IMR-90 (cell line): ENCODE results near the gene PCDHGA2. TPM values are rescaled to one million over a fixed set of nuclear protein-coding genes. Genes with fewer than 3 reads are reported as not detected.

ENCODE experiments used
- ATAC-seq: fragments of 200-7000 bp; cut with Tn5 transposase; 2 replicates; pipeline ENCODE4 v1.9.1; 2020; ENCODE audit warnings: low read depth, mild to moderate bottlenecking, moderate library complexity
- BruUV-seq: library from RNA; stranded (reverse); fragments of 400-500 nt; replicated peaks from 2 replicates; lab custom pipeline; 2021; lab: Mats Ljungman, UMichigan
- CTCF ChIA-PET: fragments of 300-600 bp; formaldehyde crosslinking; extraction: SDS; loops from one replicate; lab custom pipeline; 2021; ENCODE audit warnings: antibody characterized with exemption; lab: Yijun Ruan, JAX
- POLR2A ChIA-PET: fragments of 300-600 bp; sonication (Branson Sonifier 250); formaldehyde crosslinking; loops from one replicate; lab custom pipeline; 2022; ENCODE audit warnings: antibody characterized with exemption; ENCODE audit not compliant: unreplicated experiment; lab: Charles Lee
- DNase-seq: peaks from one replicate; pipeline ENCODE4 v3.0.0; 2013
- H2AFZ ChIP-seq: replicated peaks from 2 replicates; pipeline ENCODE3; 2013; ENCODE audit warnings: low read length, mild to moderate bottlenecking; ENCODE audit not compliant: poor library complexity
- H2AK5ac ChIP-seq: 2 replicates; pipeline ENCODE4 v1.6.1; 2013; ENCODE audit warnings: low read depth, low read length, inconsistent platforms
- H2AK9ac ChIP-seq: replicated peaks from 2 replicates; pipeline ENCODE3; 2013; ENCODE audit warnings: mild to moderate bottlenecking, low read depth, low read length, moderate library complexity; ENCODE audit not compliant: poor library complexity
- H2BK120ac ChIP-seq: 2 replicates; pipeline ENCODE4 v1.6.1; 2013; ENCODE audit warnings: low read depth, low read length, inconsistent platforms
- H2BK15ac ChIP-seq: 3 replicates; pipeline ENCODE4 v1.6.1; 2013; ENCODE audit warnings: low read depth, low read length, inconsistent platforms
- H2BK20ac ChIP-seq: 2 replicates; pipeline ENCODE4 v1.6.1; 2013; ENCODE audit warnings: low read depth, mild to moderate bottlenecking, inconsistent platforms, low read length, moderate library complexity
- H2BK5ac ChIP-seq: 2 replicates; pipeline ENCODE4 v1.6.1; 2013; ENCODE audit warnings: mild to moderate bottlenecking, low read depth, low read length, inconsistent platforms; ENCODE audit not compliant: poor library complexity, severe bottlenecking
- H3K14ac ChIP-seq: replicated peaks from 2 replicates; pipeline ENCODE4 v1.6.1; 2013; ENCODE audit warnings: low read depth, low read length, inconsistent platforms
- H3K18ac ChIP-seq: 2 replicates; pipeline ENCODE4 v1.6.1; 2013; ENCODE audit warnings: low read depth, low read length, control low read depth
- H3K23ac ChIP-seq: 2 replicates; pipeline ENCODE4 v1.6.1; 2013; ENCODE audit warnings: low read depth, low read length, inconsistent platforms
- H3K27ac ChIP-seq: 2 replicates; pipeline ENCODE4 v1.5.1; 2013; ENCODE audit warnings: mild to moderate bottlenecking, control low read depth, low read length; ENCODE audit not compliant: insufficient read depth
- H3K27me3 ChIP-seq: 2 replicates; pipeline ENCODE4 v1.6.1; 2013; ENCODE audit warnings: low read length; ENCODE audit not compliant: control insufficient read depth, insufficient read depth
- H3K36me3 ChIP-seq: 2 replicates; pipeline ENCODE4 v1.6.1; 2013; ENCODE audit warnings: low read length, mixed read lengths; ENCODE audit not compliant: control insufficient read depth, insufficient read depth
- H3K4ac ChIP-seq: 2 replicates; pipeline ENCODE4 v1.6.1; 2013; ENCODE audit warnings: low read depth, low read length, inconsistent platforms
- H3K4me1 ChIP-seq: 2 replicates; pipeline ENCODE4 v1.6.1; 2013; ENCODE audit warnings: low read length, mixed read lengths; ENCODE audit not compliant: control insufficient read depth, insufficient read depth
- H3K4me2 ChIP-seq: 2 replicates; pipeline ENCODE4 v1.6.1; 2013; ENCODE audit warnings: low read depth, mild to moderate bottlenecking, control low read depth, low read length, moderate library complexity
- H3K4me3 ChIP-seq: 2 replicates; pipeline ENCODE4 v1.5.1; 2013; ENCODE audit warnings: low read depth, mild to moderate bottlenecking, control low read depth, low read length, moderate library complexity; ENCODE audit not compliant: insufficient read depth
- H3K56ac ChIP-seq: 2 replicates; pipeline ENCODE4 v1.6.1; 2013; ENCODE audit warnings: low read length, inconsistent platforms; ENCODE audit not compliant: insufficient read depth; ENCODE audit errors: extremely low read depth
- H3K79me1 ChIP-seq, 2 experiments: 2 replicates each; pipeline ENCODE4 v1.6.1; 2013; ENCODE audit warnings: low read length in 2 of 2, inconsistent platforms in 1 of 2, low read depth in 1 of 2
- H3K9ac ChIP-seq: 2 replicates; pipeline ENCODE4 v1.6.1; 2013; ENCODE audit warnings: low read depth, low read length, control low read depth
- H3K9me1 ChIP-seq: 2 replicates; pipeline ENCODE4 v1.6.1; 2013; ENCODE audit warnings: low read length, inconsistent platforms; ENCODE audit not compliant: insufficient read depth
- H3K9me3 ChIP-seq: 2 replicates; pipeline ENCODE4 v1.6.1; 2013; ENCODE audit warnings: low read length; ENCODE audit not compliant: control insufficient read depth, insufficient read depth
- H4K20me1 ChIP-seq: 2 replicates; pipeline ENCODE4 v1.6.1; 2013; ENCODE audit warnings: low read length, inconsistent platforms; ENCODE audit not compliant: insufficient read depth
- H4K5ac ChIP-seq: 2 replicates; pipeline ENCODE4 v1.6.1; 2013; ENCODE audit warnings: mild to moderate bottlenecking, low read depth, low read length, control low read depth
- H4K8ac ChIP-seq, 2 experiments: 2 replicates each; pipeline ENCODE4 v1.6.1; 2013; ENCODE audit warnings: low read depth in 2 of 2, low read length in 2 of 2, control low read depth in 1 of 2, inconsistent platforms in 1 of 2
- H4K91ac ChIP-seq: 2 replicates; pipeline ENCODE4 v1.6.1; 2013; ENCODE audit warnings: low read depth, low read length, inconsistent platforms; ENCODE audit not compliant: insufficient read depth
- BHLHE40 ChIP-seq: fragments of 150-350 bp; IDR thresholded peaks from 2 replicates; pipeline ENCODE4 v1.6.1; 2016; ENCODE audit warnings: mild to moderate bottlenecking, low read depth, low read length
- CEBPB ChIP-seq: IDR thresholded peaks from 2 replicates; pipeline ENCODE4 v1.6.1; 2012; ENCODE audit warnings: low read depth, low read length, improper control_type of control experiment
- CHD1 ChIP-seq: IDR thresholded peaks from 2 replicates; pipeline ENCODE4 v1.6.1; 2012; ENCODE audit warnings: low read depth, low read length, improper control_type of control experiment
- CTCF ChIP-seq: conservative IDR thresholded peaks from 2 replicates; pipeline ENCODE4 v1.5.1; 2012; ENCODE audit warnings: mild to moderate bottlenecking, low read depth, low read length, improper control_type of control experiment
- FOS ChIP-seq: fragments of 150-350 bp; IDR thresholded peaks from 2 replicates; pipeline ENCODE4 v1.6.1; 2016; ENCODE audit warnings: low read depth, low read length
- MAFK ChIP-seq: IDR thresholded peaks from 2 replicates; pipeline ENCODE4 v1.6.1; 2012; ENCODE audit warnings: low read depth, low read length, improper control_type of control experiment
- MAZ ChIP-seq: IDR thresholded peaks from 2 replicates; pipeline ENCODE4 v1.6.1; 2012; ENCODE audit warnings: low read depth, mild to moderate bottlenecking, low read length, improper control_type of control experiment, moderate library complexity, borderline replicate concordance
- MXI1 ChIP-seq: IDR thresholded peaks from 2 replicates; pipeline ENCODE4 v1.6.1; 2012; ENCODE audit warnings: low read depth, mild to moderate bottlenecking, low read length, moderate library complexity, borderline replicate concordance
- NFE2L2 ChIP-seq: fragments of 150-350 bp; IDR thresholded peaks from 2 replicates; pipeline ENCODE4 v1.6.1; 2016; ENCODE audit warnings: low read depth, mild to moderate bottlenecking, low read length
- POLR2A ChIP-seq: IDR thresholded peaks from 2 replicates; pipeline ENCODE4 v1.6.1; 2012; ENCODE audit warnings: mild to moderate bottlenecking, low read depth, low read length
- RAD21 ChIP-seq: IDR thresholded peaks from 2 replicates; pipeline ENCODE4 v1.6.1; 2012; ENCODE audit warnings: low read length, improper control_type of control experiment
- RCOR1 ChIP-seq: IDR thresholded peaks from 2 replicates; pipeline ENCODE4 v1.6.1; 2012; ENCODE audit warnings: mild to moderate bottlenecking, low read length, improper control_type of control experiment; ENCODE audit not compliant: insufficient replicate concordance
- RFX5 ChIP-seq: IDR thresholded peaks from 2 replicates; pipeline ENCODE4 v1.8.0; 2012; ENCODE audit warnings: low read depth, mild to moderate bottlenecking, low read length, moderate library complexity
- SMC3 ChIP-seq: fragments of 150-350 bp; IDR thresholded peaks from 2 replicates; pipeline ENCODE4 v1.6.1; 2016; ENCODE audit warnings: low read depth, mild to moderate bottlenecking, antibody characterized with exemption, low read length, moderate library complexity
- USF2 ChIP-seq: fragments of 150-350 bp; IDR thresholded peaks from 2 replicates; pipeline ENCODE4 v1.6.1; 2017; ENCODE audit warnings: mild to moderate bottlenecking, antibody characterized with exemption, low read length, low read depth
- WGBS, 2 experiments: methylation state at CpG; one replicate each; pipeline versions ENCODE4 v1.1.5 to v1.1.7; 2013; ENCODE audit warnings: missing lambda C conversion rate in 2 of 2; ENCODE audit not compliant: insufficient read length in 1 of 2; ENCODE audit errors: extremely low coverage in 2 of 2; 5-methylcytosine and 5-hydroxymethylcytosine counted together
- dilution Hi-C: fragments of 300-500 bp; cut with HindIII; formaldehyde crosslinking; loops from one replicate; pipeline ENCODE4 v1.14.3; 2018; ENCODE audit warnings: low sequenced_read_pairs; ENCODE audit not compliant: unreplicated experiment
- in situ Hi-C: fragments of 300-500 bp; cut with MboI; formaldehyde crosslinking; loops from 3 replicates; pipeline ENCODE4 v1.14.3; 2019; ENCODE audit warnings: low sequenced_read_pairs, inconsistent platforms, mixed read lengths
- intact Hi-C: fragments of 100-400 bp; cut with micrococcal nuclease; formaldehyde crosslinking; loops from 2 replicates; pipeline ENCODE4 v1.10.0; 2022
- polyA plus RNA-seq, 3 experiments: library from polyadenylated mRNA; depleted of rRNA; stranded (reverse); fragments of >200 nt; gene quantifications; 2 replicates each; pipeline ENCODE4 v1.2.3, GENCODE V29; 2012; ENCODE audit warnings: low replicate concordance in 1 of 3
- total RNA-seq: library from RNA; depleted of rRNA; stranded (reverse); fragments of >200 nt; gene quantifications from 2 replicates; pipeline ENCODE4 v1.2.3, GENCODE V29; 2012

Gene PCDHGA2
- total and polyA plus RNA-seq, 2 of the 4 experiments (the other 2 are of a cell fraction) = 3.4 to 3.6 TPM

- Histone ChIP-seq H3K9me3 (peaks cover 31% of the 10 kb centered on the region), H3K27me3 (no peaks in the 10 kb centered on the region), H3K4ac (no peak within 1 kb of the TSS), H3K4me1 (no peaks in the 10 kb centered on the region), H3K56ac (no peak within 1 kb of the TSS), H4K8ac (0 out of 4 replicates have a peak within 1 kb of the TSS, but pooled peaks of 1 of the 2 experiments have one; percentile 31), H3K18ac (0 out of 2 replicates have a peak within 1 kb of the TSS, but pooled peaks have one; percentile 57), H3K14ac (peak within 1 kb of the TSS; percentile 43; the same call in 1 of the 2 replicates), H2BK5ac (peak within 1 kb of the TSS; percentile 60), H3K36me3 (peaks cover 2% of the 10 kb centered on the region), H3K9me1 (no peaks in the 10 kb centered on the region), H3K4me2 (peak within 1 kb of the TSS; percentile 88), H4K5ac (peak within 1 kb of the TSS; percentile 67; the same call in 1 of the 2 replicates), H4K91ac (no peak within 1 kb of the TSS), H2BK15ac (no peak within 1 kb of the TSS), H2AK5ac (no peak within 1 kb of the TSS), H3K79me1 (no peaks in the 10 kb centered on the region; a peak in 1 of 4 replicates), H3K4me3 (peak within 1 kb of the TSS; percentile 55), H3K9ac (peak within 1 kb of the TSS; percentile 45; the same call in 1 of the 2 replicates), H2BK120ac (no peak within 1 kb of the TSS), H4K20me1 (no peaks in the 10 kb centered on the region), H2AFZ (peak within 1 kb of the TSS; percentile 85), H2BK20ac (no peak within 1 kb of the TSS), H3K27ac (no peak within 1 kb of the TSS), H2AK9ac (no peak within 1 kb of the TSS), H3K23ac (peak within 1 kb of the TSS; percentile 10; the same call in 1 of the 2 replicates)
- BruUV-seq = no TSS peak
- ATAC-seq (peak; percentile 49), DNase-seq (peak; percentile 75)
- dilution Hi-C loops = no loop called here
- CTCF ChIA-PET = interaction anchor here (0.6 to 1.2 kb wide), 7 partner anchors 8 to 233 kb away, joined by 3 to 6 read pairs (median 3); partner anchors contain the start of genes PCDHGA10 and PCDHGA2
- intact Hi-C loops = no loop called here
- POLR2A ChIA-PET = no interaction called here
- in situ Hi-C loops = no loop called here
- WGBS, 2 experiments = 7% methylated on average over 5 of the region's 21 CpGs; no CpG with 5 or more reads in 1 of the 2 experiments
- TF ChIP-seq NFE2L2 (no peak), FOS (no peak), MAZ (no peak), BHLHE40 (peak; percentile 21; the same call in 1 of the 2 replicates), MXI1 (no peak), MAFK (no peak), CHD1 (no peak), SMC3 (no peak), RFX5 (no peak), USF2 (no peak), POLR2A (no peak), CEBPB (no peak), CTCF (peak; percentile 68), RCOR1 (no peak), RAD21 (peak; percentile 45)
Measured at GRCh38 chr5:141330299-141331080, 8.1 kb upstream of the PCDHGA2 start, which contains the start of gene PCDHGA1. TSS of gene PCDHGA1 (plus strand) at chr5:141330514.
